ENCODE results near the gene OBP2B. TPM values are rescaled to one million over a fixed set of nuclear protein-coding genes. Genes with fewer than 3 reads are reported as not detected.
"Not testable (repeated sequence)": the region's sequence is repeated elsewhere in the genome, so short reads cannot be mapped to it uniquely, and the experiment has no call there.

OBP2B gene
- polyA plus RNA-seq, 4 donors, result 0.29 to 0.32 TPM; not detected in 2

GRCh38 chr9:133223159-133223756, 14.2 kb upstream of the OBP2B start:
- not testable (repeated sequence) for DNase-seq (ENCODE audit: low read depth in 4 of 4, low spot score in 3 of 4)

GRCh38 chr9:133221994-133222393, 12.9 kb upstream of the OBP2B start:
- not testable (repeated sequence) for DNase-seq (ENCODE audit: low read depth in 4 of 4, low spot score in 3 of 4)

GRCh38 chr9:133221177-133221809, 12.2 kb upstream of the OBP2B start:
- DNase-seq (ENCODE audit: low read depth in 4 of 4, low spot score in 3 of 4), result no peak

GRCh38 chr9:133218049-133218975, 9.3 kb upstream of the OBP2B start:
- not testable (repeated sequence) for DNase-seq (ENCODE audit: low read depth in 4 of 4, low spot score in 3 of 4)

- not testable (repeated sequence) for DNase-seq (ENCODE audit: low read depth in 4 of 4, low spot score in 3 of 4)
Observed at GRCh38 chr9:133217333-133217988, 8.4 kb upstream of the OBP2B start.

- not testable (repeated sequence) for DNase-seq (ENCODE audit: low read depth in 4 of 4, low spot score in 3 of 4)
Observed at GRCh38 chr9:133214276-133214675, 5.2 kb upstream of the OBP2B start.

GRCh38 chr9:133210609-133211008, 1.6 kb upstream of the OBP2B start:
- no peak for DNase-seq (ENCODE audit: low read depth in 4 of 4, low spot score in 3 of 4)

GRCh38 chr9:133210202-133210532, 1.1 kb upstream of the OBP2B start:
- DNase-seq (ENCODE audit: low read depth in 4 of 4, low spot score in 3 of 4), result no peak

GRCh38 chr9:133209327-133210201, 514 bp upstream of the OBP2B start:
- DNase-seq (ENCODE audit: low read depth in 4 of 4, low spot score in 3 of 4), result not testable (repeated sequence)

- DNase-seq (ENCODE audit: low read depth in 4 of 4, low spot score in 3 of 4), result not testable (repeated sequence)
Observed at GRCh38 chr9:133208171-133208879, 725 bp downstream of the OBP2B start.

- no peak for DNase-seq (ENCODE audit: low read depth in 4 of 4, low spot score in 3 of 4)
Observed at GRCh38 chr9:133207540-133208170, 1.4 kb downstream of the OBP2B start.

GRCh38 chr9:133207021-133207531, 2.0 kb downstream of the OBP2B start:
- DNase-seq (ENCODE audit: low read depth in 4 of 4, low spot score in 3 of 4), result no peak

GRCh38 chr9:133205996-133206931, 2.8 kb downstream of the OBP2B start:
- DNase-seq (ENCODE audit: low read depth in 4 of 4, low spot score in 3 of 4), result no peak

- not testable (repeated sequence) for DNase-seq (ENCODE audit: low read depth in 4 of 4, low spot score in 3 of 4)
Observed at GRCh38 chr9:133205481-133205887, 3.6 kb downstream of the OBP2B start.

GRCh38 chr9:133204993-133205336, 4.1 kb downstream of the OBP2B start:
- DNase-seq (ENCODE audit: low read depth in 4 of 4, low spot score in 3 of 4), result no peak

- DNase-seq (ENCODE audit: low read depth in 4 of 4, low spot score in 3 of 4), result no peak
Observed at GRCh38 chr9:133204335-133204992, 4.6 kb downstream of the OBP2B start.

- DNase-seq (ENCODE audit: low read depth in 4 of 4, low spot score in 3 of 4), result no peak
Observed at GRCh38 chr9:133203506-133204075, 5.5 kb downstream of the OBP2B start.

Data from left renal pelvis (tissue), 4 donors.